A549 (cell line): ENCODE results near the gene MANSC1.

ENCODE experiments used
- FOSL2 ChIP-seq, 2 experiments: fragments of 450-650 bp in 1 of 2; fragments of >200 bp in 1 of 2; sonication (Bioruptor Twin) in 1 of 2; formaldehyde crosslinking; IDR thresholded peaks; 2 replicates each; pipeline versions ENCODE4 v1.5.0 to v1.6.1; 2016 to 2020; ENCODE audit warnings: mild to moderate bottlenecking in 1 of 2, moderate library complexity in 1 of 2
- TF ChIP-seq, protein P1 (sequence below): fragments of >200 bp; sonication (Bioruptor Twin); formaldehyde crosslinking; IDR thresholded peaks from 3 replicates; pipeline ENCODE4 v1.5.1; 2016
- TF ChIP-seq, protein P2 (sequence below): IDR thresholded peaks from 2 replicates; pipeline ENCODE4 v1.6.1; 2012

GRCh38 chr12:12336049-12336411 lies 14.0 kb downstream of the MANSC1 start:
- TF ChIP-seq, protein P1, sequence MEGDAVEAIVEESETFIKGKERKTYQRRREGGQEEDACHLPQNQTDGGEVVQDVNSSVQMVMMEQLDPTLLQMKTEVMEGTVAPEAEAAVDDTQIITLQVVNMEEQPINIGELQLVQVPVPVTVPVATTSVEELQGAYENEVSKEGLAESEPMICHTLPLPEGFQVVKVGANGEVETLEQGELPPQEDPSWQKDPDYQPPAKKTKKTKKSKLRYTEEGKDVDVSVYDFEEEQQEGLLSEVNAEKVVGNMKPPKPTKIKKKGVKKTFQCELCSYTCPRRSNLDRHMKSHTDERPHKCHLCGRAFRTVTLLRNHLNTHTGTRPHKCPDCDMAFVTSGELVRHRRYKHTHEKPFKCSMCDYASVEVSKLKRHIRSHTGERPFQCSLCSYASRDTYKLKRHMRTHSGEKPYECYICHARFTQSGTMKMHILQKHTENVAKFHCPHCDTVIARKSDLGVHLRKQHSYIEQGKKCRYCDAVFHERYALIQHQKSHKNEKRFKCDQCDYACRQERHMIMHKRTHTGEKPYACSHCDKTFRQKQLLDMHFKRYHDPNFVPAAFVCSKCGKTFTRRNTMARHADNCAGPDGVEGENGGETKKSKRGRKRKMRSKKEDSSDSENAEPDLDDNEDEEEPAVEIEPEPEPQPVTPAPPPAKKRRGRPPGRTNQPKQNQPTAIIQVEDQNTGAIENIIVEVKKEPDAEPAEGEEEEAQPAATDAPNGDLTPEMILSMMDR: no peak
- TF ChIP-seq FOSL2 (IDR thresholded peaks at IDR 0.05) (no peak), FOSL2 (CRISPR knock-in tag; IDR thresholded peaks at IDR 0.05) (no peak)
- TF ChIP-seq, protein P2, sequence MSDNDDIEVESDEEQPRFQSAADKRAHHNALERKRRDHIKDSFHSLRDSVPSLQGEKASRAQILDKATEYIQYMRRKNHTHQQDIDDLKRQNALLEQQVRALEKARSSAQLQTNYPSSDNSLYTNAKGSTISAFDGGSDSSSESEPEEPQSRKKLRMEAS: no peak
